AG09309 (cell line): ENCODE measurements around the gene VAC14.
"Not testable (repeated sequence)": the region's sequence is repeated elsewhere in the genome, so short reads cannot be mapped to it uniquely, and the experiment has no call there.

Source experiments
- DNase-seq: peaks from one replicate; pipeline ENCODE4 v3.0.0-alpha.2; 2010; ENCODE audit warnings: low read depth
- H3K4me3 ChIP-seq: 2 replicates; pipeline ENCODE4 v1.5.1; 2011; ENCODE audit warnings: mild to moderate bottlenecking, low read depth, low read length, moderate library complexity; ENCODE audit not compliant: control insufficient read depth
- TF ChIP-seq, protein P1 (sequence below): IDR thresholded peaks from 2 replicates; pipeline ENCODE4 v1.5.1; 2011; ENCODE audit warnings: mild to moderate bottlenecking, low read depth, low read length, inconsistent platforms; ENCODE audit not compliant: insufficient read depth, control insufficient read depth; ENCODE audit errors: missing control alignments

VAC14 gene

DNA sequence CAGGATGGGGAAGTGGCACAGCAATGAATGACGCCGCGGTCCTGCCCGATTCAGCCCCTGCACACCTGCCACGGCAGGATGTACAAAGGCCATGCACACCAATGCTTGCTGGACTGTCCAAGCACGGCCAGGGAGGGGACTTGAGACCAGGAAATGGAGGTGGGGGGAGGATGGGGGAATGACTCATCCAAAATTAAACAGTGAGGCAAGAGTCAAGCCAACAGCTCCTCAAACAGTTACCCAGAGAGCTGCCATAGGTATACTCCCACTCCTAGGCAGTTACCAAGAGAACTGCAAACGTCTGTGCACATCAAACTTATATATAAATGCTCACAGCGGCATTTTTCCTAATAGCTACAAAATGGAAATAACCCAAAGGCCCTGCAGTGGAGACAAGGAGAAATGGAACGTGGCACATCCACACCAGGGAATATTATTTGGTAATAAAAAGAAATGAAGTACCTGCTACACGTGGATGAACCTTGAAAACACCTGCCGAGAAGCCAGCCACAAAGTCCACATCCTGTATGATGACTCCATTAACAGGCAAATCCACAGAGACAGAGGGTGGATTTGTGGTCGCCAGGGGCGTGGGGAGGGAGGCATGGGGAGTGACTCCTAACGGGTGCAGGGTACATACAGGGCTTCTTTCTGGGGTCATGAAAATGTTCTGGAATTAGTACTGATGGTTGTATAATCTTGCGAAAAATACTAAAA is 54.1 kb downstream of the VAC14 start:
- TF ChIP-seq, protein P1, sequence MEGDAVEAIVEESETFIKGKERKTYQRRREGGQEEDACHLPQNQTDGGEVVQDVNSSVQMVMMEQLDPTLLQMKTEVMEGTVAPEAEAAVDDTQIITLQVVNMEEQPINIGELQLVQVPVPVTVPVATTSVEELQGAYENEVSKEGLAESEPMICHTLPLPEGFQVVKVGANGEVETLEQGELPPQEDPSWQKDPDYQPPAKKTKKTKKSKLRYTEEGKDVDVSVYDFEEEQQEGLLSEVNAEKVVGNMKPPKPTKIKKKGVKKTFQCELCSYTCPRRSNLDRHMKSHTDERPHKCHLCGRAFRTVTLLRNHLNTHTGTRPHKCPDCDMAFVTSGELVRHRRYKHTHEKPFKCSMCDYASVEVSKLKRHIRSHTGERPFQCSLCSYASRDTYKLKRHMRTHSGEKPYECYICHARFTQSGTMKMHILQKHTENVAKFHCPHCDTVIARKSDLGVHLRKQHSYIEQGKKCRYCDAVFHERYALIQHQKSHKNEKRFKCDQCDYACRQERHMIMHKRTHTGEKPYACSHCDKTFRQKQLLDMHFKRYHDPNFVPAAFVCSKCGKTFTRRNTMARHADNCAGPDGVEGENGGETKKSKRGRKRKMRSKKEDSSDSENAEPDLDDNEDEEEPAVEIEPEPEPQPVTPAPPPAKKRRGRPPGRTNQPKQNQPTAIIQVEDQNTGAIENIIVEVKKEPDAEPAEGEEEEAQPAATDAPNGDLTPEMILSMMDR: no peak
- H3K4me3 ChIP-seq: no peak overlapping the region
- DNase-seq: peak; percentile 63

DNA sequence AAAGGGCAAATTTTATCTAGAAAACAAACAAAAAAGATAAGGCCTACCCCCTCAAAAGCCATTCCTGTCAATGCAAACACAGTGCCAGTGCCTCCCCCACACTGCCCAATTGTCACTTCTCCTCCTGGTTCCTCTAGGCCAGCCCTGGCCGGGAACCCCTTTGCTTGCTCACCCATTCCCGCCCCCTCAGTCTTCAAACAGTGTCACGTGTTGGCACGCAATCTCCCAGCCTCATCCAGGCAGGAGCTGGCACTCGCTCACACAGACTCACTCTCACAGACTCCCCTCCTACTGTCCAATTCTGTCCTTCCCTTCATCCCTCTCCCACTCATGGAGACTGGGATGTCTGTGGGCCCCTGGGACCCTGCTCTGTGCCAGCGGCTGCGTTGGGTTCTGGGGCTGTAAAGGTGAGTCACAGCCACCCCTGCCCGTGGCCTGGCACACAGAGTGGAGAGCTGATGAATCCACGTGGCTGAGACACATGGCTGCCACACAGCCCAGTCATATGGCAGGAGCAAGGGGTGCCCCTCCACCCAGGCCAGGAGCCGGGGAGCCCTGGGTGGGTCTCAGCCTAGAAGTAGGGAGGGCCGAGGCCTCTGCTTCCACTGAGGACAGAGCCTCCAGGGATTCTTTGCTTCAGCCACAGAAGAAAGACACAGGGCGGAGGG is 54.8 kb downstream of the VAC14 start:
- H3K4me3 ChIP-seq: no peak overlapping the region
- DNase-seq: peak; percentile 67
- TF ChIP-seq, protein P1: no peak

DNA sequence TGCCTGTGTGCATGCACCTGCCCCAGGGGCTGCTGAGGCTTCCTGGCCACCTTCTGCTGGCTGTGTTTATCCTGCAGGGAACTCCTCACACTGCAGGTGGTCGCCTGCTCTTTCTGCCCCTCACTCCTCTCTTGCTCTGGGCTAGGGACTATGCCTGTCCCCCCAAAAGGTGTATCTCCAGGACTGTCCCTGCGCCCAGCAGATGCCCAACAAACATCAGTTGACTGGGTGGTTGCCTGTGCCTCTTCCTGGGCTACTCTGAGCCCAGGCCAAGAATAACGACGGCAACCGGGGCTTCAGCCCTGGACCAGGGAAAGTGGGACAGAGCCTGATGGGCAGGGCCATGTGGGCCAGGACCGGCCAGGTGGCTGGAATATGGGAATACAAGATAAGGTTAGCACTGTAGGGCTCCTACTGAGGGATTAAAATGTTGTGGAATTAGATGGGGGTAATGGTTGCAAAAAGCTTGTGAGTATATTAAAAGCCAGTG is 55.4 kb downstream of the VAC14 start:
- no peak for DNase-seq

DNA sequence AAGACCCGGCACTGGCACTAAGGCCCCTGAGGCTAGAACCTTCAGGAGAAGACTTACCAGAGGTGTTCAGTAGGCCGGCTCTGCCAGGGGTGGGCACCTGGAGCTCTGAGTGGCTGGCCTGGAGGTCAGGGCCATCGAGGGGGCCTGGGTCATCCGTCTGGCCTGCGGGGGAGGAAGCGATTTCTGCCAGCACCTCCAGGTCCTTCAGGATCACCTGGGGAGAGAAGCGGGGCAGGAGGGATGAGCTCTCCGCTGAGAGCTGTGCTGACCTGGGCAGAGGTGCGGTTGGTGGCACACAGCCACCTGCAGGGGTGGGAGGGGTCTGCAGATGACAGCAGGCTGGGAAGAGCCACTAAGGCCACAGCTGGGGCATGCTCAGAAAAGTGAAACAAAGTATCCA is 56.6 kb downstream of the VAC14 start:
- DNase-seq: no peak
- TF ChIP-seq, protein P1: no peak
- H3K4me3 ChIP-seq: no peak overlapping the region

More for the DNA sequence above, 55.4 kb downstream of the VAC14 start:
- no peak overlapping the region for H3K4me3 ChIP-seq
- TF ChIP-seq, protein P1: no peak

DNA sequence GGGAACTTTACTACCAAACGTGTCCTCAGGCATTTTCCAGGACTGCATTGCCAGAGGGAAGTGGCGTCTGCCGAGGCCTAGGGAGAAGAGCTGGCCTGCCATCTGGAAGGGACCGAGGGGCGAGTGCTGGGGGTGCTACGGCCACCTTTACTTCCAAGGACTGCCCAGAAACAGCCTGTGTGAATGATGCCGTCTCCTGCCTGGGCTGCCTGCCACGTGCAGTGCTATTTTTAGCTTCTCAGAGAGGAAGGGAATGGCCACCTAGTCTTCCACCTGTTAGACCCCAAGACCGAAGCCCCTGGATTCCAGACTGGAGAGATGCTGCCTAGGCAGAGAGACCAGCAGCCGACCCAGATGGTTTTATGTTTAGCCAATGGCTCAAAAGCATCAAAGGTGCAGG is 57.2 kb downstream of the VAC14 start:
- TF ChIP-seq, protein P1: no peak
- DNase-seq: no peak
- no peak overlapping the region for H3K4me3 ChIP-seq

DNA sequence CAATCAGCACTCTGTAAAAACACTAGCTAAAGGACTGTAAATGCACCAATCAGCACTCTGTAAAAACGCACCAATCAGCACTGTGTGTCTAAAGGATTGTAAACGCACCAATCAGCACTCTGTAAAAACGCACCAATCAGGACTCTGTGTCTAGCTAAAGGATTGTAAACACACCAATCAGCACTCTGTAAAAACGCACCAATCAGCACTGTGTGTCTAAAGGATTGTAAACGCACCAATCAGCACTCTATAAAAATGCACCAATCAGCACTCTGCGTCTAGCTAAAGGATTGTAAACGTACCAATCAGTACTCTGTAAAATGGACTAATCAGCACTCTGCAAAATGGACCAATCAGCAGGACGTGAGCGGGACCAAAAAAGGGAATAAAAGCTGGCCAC is 58.0 kb downstream of the VAC14 start:
- H3K4me3 ChIP-seq, DNase-seq: not testable (repeated sequence)

DNA sequence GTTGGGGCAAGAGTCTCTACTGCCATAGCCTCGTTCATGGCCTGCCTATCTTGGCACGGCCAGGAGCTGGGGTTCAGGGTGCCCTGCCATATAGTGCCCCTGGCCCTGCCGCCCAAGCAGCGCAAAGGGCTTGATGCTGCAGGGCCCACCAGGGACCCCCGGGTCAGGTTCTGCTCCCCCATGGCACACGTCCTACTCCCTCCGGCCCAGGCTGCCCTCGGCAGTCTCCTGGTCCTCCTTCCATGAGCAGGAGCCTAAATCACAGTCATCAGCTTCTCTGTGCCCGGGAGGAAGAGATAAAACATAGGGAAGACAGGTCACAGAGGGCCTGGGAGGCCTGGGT is 59.2 kb downstream of the VAC14 start:
- DNase-seq: no peak
- TF ChIP-seq, protein P1: no peak
- H3K4me3 ChIP-seq: no peak overlapping the region
